HG03159 (cell line): ENCODE results near the gene MUSTN1.

Experiments used
- ATAC-seq: cut with Tn5 transposase; IDR thresholded peaks from one replicate; pipeline ENCODE4 v1.9.1; 2021; ENCODE audit warnings: mild to moderate bottlenecking, moderate library complexity; ENCODE audit not compliant: unreplicated experiment

The MUSTN1 gene

DNA sequence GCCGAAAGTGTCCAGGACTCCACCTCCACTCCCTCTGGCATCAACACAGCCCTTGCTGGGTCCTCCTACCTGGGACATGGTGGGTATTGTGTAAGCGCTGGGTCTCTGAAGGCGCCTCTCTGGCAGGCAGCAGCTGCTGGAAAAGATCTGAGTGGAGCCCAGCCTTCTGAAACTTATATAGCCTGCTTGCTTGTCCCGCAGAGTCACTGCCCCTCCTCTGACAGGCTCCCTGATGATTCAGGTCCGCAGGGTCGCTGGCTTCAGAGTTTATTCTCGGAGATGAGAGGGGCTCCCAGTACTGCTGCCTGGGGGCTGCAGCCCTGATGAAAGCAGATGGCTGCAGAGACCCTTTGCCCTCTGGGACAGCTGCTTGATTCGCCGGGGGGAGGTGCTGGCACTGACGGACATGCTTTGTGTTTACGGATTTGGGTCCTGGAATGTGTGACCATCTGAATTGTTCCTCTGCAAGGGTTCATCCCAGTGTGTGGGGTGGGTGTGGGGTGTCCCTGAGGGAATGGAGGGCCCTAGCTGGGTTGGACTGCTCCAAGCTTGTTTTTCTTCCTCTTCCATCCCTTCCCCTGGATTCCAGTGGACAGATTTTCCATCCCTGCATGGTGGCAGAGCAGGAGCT, at the start of gene MUSTN1:
MUSTN1 (minus strand) TSS at position 149 of the 631 bp plus-strand sequence; CDS start at position 78, 71 bp downstream.
- ATAC-seq, result no peak

DNA sequence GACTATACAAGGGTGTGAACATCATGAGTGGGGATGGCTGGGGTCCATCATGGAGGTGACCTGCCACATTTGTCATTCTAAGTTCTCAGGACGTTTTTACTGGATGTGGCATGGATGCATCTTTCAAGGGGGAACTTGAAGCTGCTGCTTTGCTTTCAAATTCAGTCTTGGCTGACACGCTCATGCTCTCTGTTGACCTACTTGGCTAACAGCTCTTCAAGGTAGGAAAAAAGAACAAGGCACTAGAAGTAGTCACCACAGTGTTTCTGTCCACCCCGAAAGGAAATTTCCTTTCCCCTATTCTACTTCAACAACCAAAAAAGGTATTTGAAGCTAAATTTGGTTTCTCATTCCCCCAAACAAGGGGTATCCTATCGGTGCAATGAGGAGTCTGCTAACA, 47.6 kb upstream of the MUSTN1 start:
- no peak for ATAC-seq

DNA sequence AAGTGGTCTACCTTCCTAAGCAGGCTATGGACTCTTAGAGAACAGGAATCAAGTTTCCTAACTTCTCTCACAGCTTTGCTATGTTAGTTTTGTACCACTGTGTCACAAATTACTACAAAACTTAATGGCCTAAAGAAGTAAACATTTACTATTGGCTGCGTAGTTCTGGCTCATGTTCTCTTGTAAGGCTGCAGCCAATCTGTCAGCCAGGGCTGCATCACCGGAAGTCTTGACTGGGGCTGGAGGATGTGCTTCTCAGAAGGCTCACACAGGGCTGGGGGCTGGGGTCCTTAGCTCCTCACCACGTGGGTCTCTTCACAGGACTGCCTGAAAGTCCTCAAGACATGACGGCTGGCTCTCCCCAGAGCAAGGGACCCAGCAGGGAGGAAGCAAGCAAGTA, 47.1 kb upstream of the MUSTN1 start:
- ATAC-seq, result no peak

DNA sequence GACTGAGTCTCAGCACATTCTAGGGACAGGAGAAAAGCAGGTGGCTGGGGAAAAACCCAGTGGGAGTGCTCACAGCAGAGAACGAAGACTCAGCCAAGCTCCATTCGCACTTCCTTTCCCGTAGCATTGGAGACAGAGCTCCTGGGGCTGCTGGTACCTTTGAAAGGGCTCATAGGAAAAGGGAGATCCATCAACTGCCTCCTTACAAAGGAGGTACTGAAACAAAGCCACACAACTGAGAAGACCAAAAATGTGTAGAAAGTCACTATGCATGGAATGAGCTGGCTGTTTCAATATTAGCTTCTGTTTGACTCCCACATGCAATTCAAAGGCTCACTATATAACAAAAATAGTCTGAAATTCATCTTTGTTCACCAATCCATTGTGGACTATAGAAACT, 45.7 kb upstream of the MUSTN1 start:
- no peak for ATAC-seq

DNA sequence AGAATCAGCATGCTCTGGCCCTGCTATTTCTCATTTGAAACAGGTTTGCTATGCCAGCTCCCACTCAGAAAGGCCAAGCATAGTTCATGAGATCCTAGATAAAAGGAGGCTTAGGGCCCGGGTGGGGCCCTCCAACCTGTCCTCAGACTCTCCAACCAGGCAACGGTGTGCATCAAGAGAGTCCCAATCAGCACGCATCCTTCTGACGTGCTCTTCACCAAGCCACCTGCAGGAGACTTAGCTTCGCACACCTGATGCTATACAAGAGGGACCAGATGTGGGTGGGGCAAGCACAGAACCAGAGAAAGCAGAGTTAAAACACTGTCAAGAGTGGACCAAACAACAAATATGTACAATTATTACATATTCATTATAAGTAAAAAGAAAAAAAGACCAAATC, 45.2 kb upstream of the MUSTN1 start:
- no peak for ATAC-seq

DNA sequence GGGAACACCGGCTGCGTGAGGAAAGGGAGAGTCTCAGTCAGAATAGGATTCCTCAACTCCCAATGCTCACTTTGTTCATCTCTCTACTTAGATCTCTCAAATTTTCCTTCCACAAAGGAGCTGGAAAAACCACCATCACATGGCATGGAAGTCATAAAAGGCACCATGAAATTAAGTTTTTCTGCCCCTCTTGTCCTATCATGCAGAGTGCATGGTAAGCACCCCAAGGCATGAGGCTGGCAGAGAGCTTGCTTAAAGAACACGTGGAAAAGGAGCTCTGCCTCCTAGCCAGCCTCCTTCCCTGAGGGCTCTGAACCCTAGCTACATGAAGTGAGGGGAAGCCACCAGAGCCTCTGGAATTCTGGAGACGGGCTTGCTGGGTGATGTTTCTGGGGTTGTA, 44.8 kb upstream of the MUSTN1 start:
- no peak for ATAC-seq

DNA sequence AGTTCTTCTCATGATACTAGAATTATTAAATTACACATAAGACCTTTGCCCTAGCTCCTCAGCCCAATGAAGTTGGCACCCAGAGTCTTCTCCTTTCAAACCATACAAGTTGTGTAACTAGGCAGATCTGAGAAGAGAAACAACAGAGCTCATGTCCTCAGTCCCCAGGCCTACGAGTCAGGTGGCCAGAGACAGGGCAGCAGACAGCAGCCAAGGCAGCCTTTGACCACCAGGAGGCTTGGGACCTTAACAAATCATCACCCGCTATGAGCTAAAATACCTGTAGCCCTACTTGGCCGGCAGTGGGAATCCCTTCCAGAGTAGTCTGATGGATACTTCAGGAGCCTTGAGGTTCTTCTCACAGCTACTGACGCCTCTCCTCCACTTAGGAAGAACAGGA, 44.3 kb upstream of the MUSTN1 start:
- ATAC-seq, result no peak

DNA sequence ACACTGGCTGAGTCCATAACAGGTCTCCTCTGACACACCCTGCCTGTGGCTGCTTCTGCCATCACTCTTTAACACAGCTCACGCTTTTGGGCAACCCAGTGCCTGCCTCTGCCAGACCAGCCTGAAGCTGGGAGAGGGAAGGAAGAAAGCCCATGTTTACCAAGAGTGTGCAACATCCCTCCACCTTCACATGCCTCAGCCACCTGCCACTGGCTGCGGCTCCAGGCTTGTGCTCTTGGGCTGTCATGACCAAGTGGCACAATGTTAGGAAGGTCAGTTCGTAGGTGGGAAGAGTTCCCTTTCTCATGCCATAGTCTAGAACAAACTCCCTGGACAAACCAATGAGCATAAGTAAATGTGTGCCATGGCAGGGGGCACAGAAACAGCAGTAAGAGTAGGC, 42.3 kb upstream of the MUSTN1 start:
- no peak for ATAC-seq

DNA sequence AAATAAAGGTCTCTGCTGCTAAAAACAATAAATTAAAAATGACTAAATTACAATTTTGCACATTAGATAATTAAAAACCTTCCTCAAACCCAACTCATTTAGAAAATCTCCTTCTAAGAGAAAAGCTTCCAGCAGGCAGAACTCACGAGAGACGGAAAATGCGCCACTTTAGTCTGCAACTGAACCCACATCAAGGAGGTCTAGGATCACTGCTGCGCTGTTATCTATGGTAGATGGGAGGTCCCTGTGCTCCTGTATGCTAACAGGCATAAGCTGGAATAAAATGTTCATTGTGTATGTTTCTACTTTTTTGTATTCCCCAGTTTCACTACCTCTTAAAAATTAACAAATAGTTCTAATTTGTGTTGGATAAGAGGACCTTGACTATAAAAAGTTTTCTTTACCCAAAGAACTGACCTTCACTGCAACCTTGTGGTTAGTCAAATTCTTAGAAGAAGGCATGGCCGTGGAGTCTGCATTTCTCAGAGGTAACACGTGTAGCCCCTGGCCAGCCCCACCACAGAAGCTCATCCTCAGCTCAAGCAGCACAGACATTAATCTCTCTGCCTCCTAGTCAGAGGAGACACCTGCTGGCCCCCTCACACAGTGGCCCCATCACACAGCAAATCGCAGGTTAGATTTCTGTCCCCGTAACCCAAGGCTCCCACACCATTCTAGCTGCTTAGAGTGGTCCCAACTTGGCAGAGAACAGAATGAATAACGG, 40.2 kb upstream of the MUSTN1 start:
- ATAC-seq, result no peak

DNA sequence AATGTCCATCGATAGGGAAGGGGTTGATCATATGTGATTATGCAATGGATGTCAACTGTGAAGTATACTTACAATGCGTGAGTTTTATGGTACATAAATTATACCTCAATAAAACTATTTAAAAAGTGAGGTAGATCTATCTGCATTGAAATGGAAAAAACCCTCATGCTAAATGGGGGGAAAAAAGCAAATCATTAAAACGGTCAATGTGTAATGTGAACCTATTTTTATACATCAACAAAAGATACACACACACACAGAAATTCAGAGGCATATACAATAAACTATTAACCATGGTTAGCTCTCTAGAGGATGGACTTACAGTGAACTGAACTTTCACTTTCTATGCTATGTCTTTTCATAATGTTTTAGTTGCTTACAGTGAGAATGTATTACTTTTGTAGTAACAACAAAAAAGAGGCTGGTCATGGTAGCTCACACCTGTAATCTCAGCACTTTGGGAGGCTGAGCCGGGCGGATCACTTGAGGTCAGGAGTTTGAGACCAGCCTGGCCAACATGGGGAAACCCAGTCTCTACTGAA, 39.4 kb upstream of the MUSTN1 start:
- ATAC-seq, result no peak

DNA sequence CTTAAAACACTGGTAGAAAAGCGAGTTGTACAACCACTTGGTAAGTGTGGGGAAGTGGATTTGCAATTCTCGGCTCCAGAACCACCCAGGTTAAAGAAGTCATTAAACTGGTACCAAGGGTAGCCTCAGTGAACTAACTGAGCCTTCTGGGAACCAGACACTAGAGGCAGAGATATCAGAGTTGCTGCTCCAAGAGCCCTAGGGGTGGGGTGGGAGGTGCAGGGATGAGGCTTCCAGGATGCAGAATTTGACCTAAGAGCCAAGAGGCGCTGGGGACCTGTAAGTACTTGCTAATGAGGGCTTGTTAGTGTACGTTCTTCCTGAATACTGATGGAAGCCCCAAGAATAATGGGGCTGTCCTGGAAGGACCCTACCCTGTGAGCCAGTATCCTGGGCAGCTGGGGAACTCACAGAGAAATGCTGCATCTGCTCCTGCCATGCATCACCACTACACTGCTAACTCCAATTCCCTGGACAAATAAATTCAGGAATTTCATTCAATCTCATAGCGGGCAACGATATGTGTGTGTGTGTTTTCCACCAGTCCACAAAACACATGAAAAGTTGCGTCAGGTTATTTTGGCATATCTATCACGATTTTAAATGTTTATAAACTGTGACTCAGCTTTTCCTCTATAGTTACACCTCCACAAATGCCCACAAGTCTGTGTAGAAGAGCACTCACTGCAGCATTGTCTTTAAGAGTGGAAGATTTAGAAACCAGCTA, 38.8 kb upstream of the MUSTN1 start:
- no peak for ATAC-seq

DNA sequence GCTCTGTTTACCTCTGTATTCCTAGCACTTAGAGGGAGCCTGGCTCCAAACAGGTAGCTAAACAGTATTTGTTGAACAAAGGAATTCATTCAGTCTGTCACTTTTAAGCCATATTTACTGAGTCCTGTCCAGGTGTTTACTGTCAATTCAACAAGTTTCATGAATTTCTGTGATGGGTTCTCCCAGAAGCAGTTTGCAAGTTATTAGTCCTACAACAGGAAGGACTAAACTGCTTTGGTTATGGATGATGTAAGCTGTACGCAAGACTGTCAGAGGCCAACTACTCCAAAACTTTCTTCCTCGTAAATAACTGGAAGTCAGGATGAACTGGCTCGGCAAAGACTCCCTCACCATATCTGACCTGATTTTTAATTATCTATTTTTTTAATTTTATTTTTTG, 37.4 kb upstream of the MUSTN1 start:
- no peak for ATAC-seq

DNA sequence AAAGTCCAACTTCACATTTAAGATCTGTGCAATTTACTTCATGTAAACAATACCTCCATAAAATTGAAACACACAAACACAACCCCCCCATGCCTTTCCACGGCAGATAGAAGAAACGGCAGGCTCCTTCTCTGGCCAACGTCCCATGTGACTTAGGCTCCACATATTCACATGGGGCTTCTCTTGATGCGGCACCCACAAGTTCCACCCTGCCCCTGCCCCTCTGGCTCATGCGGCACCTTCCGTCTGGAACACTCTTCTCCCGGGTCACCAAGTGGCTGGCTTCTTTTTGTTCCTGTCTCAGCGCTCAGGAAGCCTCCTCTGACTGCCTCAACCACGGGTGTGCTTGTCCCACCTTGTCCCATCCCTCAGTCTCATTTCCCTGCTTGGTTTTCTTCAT, 36.9 kb upstream of the MUSTN1 start:
- ATAC-seq, result no peak

DNA sequence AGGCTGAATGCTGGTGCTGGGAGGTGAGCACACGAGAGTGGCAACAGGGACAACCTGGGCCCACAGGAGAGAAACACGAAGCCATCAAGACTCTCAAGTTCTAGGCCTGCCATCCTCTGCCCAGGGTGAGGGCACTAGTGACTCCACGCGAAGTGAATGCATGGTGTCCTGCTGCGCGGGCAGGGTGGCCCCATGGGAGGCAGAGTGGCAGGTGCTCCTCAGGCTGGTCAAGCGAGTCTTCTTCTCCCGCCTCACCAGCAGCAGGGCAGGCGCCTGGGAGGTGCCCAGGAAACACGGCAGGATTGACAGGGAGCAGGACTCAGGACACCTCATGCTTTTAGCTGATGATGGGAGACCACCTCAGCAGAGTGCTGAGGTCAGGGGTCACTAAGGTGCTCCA, 35.7 kb upstream of the MUSTN1 start:
- no peak for ATAC-seq

DNA sequence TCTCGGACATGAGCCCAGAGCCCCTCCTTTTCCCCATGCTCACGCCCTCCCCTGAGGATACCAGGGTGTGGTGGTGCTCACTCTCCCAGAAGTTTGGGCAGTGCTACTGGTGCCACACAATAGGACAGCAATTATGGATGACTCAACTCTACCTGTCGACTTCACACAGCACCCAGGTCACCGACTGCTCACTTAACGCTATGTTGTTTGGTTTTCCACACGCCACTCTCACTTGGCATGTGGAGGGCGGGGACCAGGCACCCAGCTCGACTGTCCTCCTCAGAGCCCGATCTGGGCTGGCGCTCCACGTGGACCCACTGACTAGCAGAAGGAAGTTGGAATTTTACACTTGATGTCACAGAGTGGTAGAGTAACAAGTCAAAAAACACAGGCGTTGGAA, 31.6 kb upstream of the MUSTN1 start:
- no peak for ATAC-seq

DNA sequence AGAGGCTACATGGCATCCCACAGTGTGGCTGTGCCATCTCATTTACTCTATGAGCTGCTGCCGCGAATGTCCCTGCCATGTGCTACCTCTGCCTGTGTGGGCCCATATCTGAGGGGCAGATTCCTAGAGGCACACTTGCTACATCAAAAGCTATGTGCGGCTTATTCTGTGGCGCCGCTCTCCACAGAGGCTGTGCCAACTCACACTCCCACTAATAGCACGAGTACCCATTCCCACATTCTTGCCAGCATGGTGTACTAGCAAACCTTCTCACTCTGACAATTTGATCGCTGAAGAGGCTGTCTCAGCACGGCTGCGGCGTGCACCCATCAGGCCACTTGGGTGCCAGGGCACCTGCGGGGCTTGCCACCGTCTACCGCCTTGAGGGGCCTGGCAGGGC, 31.2 kb upstream of the MUSTN1 start:
- no peak for ATAC-seq

DNA sequence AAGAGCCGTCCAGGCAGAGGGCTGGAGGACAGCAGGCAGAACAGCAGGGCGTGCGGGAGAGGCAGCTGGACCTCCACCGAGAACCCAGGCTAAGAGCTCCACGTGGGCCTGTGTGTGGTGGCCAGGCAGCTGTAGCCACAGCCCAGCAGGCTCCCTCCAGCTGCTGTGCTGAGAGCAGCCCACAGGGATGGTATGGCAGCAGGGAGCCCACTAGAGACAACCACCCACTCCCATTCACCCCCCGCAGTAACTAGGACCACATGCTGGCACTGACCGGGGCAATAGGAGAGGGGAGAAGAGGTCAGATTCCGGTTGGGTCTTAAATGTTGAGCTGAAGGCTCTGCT, 25.6 kb upstream of the MUSTN1 start:
- ATAC-seq, result no peak

DNA sequence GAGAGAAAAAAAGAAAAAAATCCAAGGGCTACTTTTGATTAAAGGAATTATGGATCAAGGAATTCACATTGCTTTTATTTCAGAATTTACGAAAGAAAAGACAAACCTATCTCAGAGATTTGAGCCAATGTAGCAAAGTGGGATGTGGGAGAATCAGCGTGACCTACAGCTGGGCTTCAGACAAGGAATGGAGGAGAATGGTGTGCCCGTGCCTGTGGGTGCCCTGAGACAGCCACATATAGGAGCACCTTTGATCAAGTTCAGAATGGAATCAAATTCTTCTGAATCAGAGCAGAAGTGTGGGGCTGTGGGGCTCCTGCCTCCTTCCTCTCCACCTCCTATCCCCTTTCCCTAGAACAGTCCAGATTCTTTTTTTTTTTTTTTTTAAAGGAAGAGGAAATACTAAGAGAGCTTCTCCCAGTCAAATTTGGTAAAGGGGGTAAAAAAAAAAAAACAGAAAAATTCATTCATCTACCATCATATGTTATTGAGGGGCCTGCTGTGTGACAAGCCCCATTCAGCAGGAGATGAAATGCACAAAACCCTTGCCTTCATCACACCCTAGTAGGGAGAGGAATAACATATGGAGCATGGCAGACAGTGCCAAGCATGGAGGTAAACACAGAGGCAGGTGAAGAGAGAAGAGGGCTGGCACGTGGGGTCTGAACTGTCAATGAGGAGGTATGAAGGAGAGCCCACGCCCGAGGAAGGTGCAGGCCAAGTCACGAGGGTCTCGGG, 25.0 kb upstream of the MUSTN1 start:
- no peak for ATAC-seq

DNA sequence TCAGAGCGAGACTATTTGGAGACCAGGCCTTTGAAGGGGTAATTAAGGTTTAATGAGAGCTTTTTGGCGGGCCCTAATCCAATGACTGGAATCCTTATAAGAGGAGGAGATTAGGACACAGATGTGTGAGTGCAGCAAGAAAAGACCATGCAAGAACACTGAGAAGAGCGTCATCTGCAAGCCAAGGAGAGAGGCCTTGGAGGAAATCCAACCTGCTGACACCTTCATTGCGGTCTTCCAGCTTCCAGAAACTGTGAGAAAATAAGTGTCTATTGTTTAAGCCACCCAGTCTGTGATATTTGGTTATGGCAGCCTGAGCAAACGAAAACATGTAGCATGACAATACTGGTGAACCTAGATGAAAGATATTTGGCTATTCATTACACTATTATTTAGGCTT, 23.0 kb upstream of the MUSTN1 start:
- ATAC-seq, result no peak

DNA sequence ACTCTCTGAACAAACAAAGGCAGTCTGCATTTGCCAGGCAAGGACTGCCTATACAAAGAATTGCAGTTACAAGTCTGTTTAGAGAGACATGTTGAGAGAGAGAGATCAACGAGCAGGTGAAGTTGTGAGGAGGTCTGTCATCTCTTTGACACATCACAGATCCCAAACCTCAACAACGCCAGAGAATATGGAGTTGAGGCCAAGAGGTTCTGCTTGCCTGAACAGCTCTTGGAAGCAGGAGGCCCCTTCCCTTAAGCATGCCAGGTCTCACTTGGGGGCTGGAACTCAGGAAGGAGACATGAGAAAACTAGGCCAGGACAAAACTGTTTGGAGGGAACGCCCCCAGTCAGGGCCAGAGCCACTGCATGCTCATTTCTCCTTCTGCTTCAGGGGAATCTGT, 22.3 kb upstream of the MUSTN1 start:
- ATAC-seq, result no peak

DNA sequence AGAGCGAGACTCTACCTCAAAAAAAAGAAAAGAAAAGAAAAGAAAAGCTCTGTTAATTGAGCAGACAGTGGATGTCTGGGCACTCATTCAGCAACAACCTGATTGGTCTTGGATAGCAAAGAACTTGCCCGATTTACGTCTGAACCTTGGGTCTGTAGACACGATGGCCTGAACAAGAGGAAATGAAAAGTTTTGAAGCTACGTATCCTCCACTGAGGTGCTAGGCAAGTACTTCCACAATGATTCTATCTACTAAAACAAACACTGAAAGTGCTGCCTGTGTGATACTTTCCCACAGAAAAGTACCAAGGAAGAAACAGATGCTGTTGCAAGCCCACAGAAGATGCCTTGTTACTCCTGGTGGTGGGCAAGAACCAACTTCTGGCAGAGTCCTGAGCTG, 21.8 kb upstream of the MUSTN1 start:
- no peak for ATAC-seq
